Measurements from ENCODE around the gene TMEM154.

Gene TMEM154

GRCh38 chr4:152618971-152619370, 60.8 kb downstream of the TMEM154 start:
- Mint-ChIP-seq H3K9me3 (no peaks in the 10 kb centered on the region), H3K27me3 (peaks cover 2% of the 10 kb centered on the region), H3K36me3 (ENCODE audit: low read depth) (no peaks in the 10 kb centered on the region), H3K27ac (no peak overlapping the region), H3K4me1 (ENCODE audit: low read depth) (peaks cover 8% of the 10 kb centered on the region), H3K4me3 (no peak overlapping the region)
- intact Hi-C loops (cut with micrococcal nuclease), result no loop called here

DNA sequence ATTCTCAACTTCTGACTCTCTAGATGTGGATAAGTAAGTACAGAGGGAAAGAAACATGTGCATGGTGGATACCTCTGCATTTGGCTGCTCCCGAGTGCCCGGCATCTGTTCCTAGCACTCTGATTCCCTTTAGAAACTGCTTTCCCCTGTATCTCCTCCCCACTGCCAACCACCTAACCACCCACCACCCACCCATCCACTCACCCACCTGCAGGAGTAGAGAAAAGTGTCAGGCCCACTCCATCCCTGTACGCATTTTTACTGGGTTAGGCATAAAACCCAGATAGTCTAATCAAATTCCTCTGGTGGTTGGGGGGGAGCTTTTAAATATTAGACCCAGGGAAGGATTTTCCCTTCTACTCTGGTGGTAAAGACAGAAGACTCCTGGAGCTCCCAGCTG, 63.0 kb downstream of the TMEM154 start:
- Mint-ChIP-seq H3K4me1 (ENCODE audit: low read depth) (peaks cover 13% of the 10 kb centered on the region), H3K4me3 (no peak overlapping the region), H3K36me3 (ENCODE audit: low read depth) (no peaks in the 10 kb centered on the region), H3K9me3 (no peaks in the 10 kb centered on the region), H3K27me3 (peaks cover 3% of the 10 kb centered on the region), H3K27ac (no peak overlapping the region)
- intact Hi-C loops (cut with micrococcal nuclease), result no loop called here

- Mint-ChIP-seq H3K27me3 (peaks cover 10% of the 10 kb centered on the region), H3K27ac (no peak overlapping the region), H3K36me3 (ENCODE audit: low read depth) (no peaks in the 10 kb centered on the region), H3K4me1 (ENCODE audit: low read depth) (peaks cover 31% of the 10 kb centered on the region), H3K9me3 (no peaks in the 10 kb centered on the region), H3K4me3 (no peak overlapping the region)
- intact Hi-C loops (cut with micrococcal nuclease), result no loop called here
Observed at GRCh38 chr4:152613841-152614721, 65.7 kb downstream of the TMEM154 start.

- intact Hi-C loops (cut with micrococcal nuclease), result no loop called here
- Mint-ChIP-seq H3K4me3 (no peak overlapping the region), H3K27ac (no peak overlapping the region), H3K9me3 (no peaks in the 10 kb centered on the region), H3K27me3 (peaks cover 10% of the 10 kb centered on the region), H3K36me3 (ENCODE audit: low read depth) (no peaks in the 10 kb centered on the region), H3K4me1 (ENCODE audit: low read depth) (peaks cover 31% of the 10 kb centered on the region)
Observed at GRCh38 chr4:152613351-152613750, 66.4 kb downstream of the TMEM154 start.

- intact Hi-C loops (cut with micrococcal nuclease), result no loop called here
- H3K27ac Mint-ChIP-seq, result no peak overlapping the region
Observed at GRCh38 chr4:152610131-152610530, 69.7 kb downstream of the TMEM154 start.

GRCh38 chr4:152609481-152609880, 70.3 kb downstream of the TMEM154 start:
- peaks cover 28% of the 10 kb centered on the region for H3K4me1 Mint-ChIP-seq (ENCODE audit: low read depth)
- intact Hi-C loops (cut with micrococcal nuclease), result no loop called here
- no peak overlapping the region for H3K27ac Mint-ChIP-seq
- H3K36me3 Mint-ChIP-seq (ENCODE audit: low read depth), result no peaks in the 10 kb centered on the region
- H3K27me3 Mint-ChIP-seq, result peaks cover 9% of the 10 kb centered on the region
- no peaks in the 10 kb centered on the region for H3K9me3 Mint-ChIP-seq
- no peak overlapping the region for H3K4me3 Mint-ChIP-seq

More at GRCh38 chr4:152610131-152610530, 69.7 kb downstream of the TMEM154 start:
- Mint-ChIP-seq H3K4me1 (ENCODE audit: low read depth) (peaks cover 31% of the 10 kb centered on the region), H3K36me3 (ENCODE audit: low read depth) (no peaks in the 10 kb centered on the region), H3K9me3 (no peaks in the 10 kb centered on the region), H3K4me3 (no peak overlapping the region), H3K27me3 (peaks cover 9% of the 10 kb centered on the region)

- intact Hi-C loops (cut with micrococcal nuclease), result no loop called here
- Mint-ChIP-seq H3K4me1 (ENCODE audit: low read depth) (peaks cover 18% of the 10 kb centered on the region), H3K36me3 (ENCODE audit: low read depth) (no peaks in the 10 kb centered on the region)
Observed at GRCh38 chr4:152607178-152607577, 72.6 kb downstream of the TMEM154 start.

DNA sequence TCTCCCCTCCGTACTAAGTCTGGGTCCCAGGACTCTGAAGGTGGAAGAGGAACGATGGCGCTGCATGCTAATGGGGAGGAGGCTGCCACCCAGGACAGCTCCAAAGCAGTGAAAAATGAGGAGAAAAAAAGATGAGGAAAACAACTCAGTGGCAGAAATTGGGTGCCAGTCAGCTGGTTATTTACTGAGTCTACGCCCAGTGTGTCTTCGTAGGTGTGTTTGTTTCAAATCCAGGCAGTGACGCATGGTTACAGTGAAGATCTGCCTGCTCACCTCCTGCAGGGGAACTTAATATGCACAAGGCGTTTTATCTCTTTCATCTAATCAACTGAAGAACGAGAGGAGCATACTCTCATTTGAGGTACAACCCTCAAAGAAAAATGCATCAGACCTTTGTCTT, 73.0 kb downstream of the TMEM154 start:
- no peaks in the 10 kb centered on the region for H3K36me3 Mint-ChIP-seq (ENCODE audit: low read depth)

More at GRCh38 chr4:152607178-152607577, 72.6 kb downstream of the TMEM154 start:
- Mint-ChIP-seq H3K4me3 (no peak overlapping the region), H3K27me3 (peaks cover 8% of the 10 kb centered on the region), H3K27ac (no peak overlapping the region), H3K9me3 (no peaks in the 10 kb centered on the region)

DNA sequence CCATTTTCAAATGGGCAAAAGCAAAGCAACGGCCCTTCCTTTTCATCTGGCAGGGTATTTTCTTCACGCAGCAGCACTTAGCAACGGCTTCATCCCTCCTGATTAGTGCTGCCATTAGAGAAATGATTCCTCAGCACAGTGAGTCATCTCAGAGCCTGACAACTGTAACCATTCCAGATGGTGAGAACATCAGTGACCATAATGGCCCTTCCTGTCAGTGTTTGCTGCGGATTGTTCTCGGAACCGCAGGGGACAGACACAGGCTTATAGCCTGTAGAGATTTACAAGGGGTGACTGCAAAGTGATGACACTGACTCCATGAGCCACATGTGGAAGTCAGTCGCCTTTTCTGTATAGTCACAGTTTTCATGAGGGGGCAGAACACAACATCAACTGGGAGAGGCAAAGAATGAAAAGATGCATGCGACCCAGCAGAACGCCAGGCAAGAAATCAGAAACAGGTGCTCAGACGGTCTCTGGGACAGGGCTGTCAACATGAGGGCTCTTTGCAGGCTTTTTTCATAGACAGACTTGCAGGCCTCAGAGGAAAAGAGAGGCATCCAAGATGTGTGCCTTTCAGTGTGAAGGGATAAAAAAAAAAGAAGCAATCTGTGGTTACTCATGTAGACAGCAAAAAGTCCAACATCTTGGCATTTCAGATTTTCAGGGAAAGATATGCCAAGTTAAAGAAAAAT, 74.0 kb downstream of the TMEM154 start:
- Mint-ChIP-seq H3K9me3 (no peaks in the 10 kb centered on the region), H3K36me3 (ENCODE audit: low read depth) (no peaks in the 10 kb centered on the region), H3K4me1 (ENCODE audit: low read depth) (peaks cover 15% of the 10 kb centered on the region), H3K27ac (no peak overlapping the region), H3K27me3 (peaks cover 3% of the 10 kb centered on the region), H3K4me3 (no peak overlapping the region)
- intact Hi-C loops (cut with micrococcal nuclease), result no loop called here

More for the DNA sequence above, 73.0 kb downstream of the TMEM154 start:
- Mint-ChIP-seq H3K4me1 (ENCODE audit: low read depth) (peaks cover 18% of the 10 kb centered on the region), H3K4me3 (no peak overlapping the region), H3K27me3 (peaks cover 8% of the 10 kb centered on the region), H3K9me3 (no peaks in the 10 kb centered on the region), H3K27ac (no peak overlapping the region)
- intact Hi-C loops (cut with micrococcal nuclease), result no loop called here

- no peak overlapping the region for H3K4me3 Mint-ChIP-seq
- no peaks in the 10 kb centered on the region for H3K36me3 Mint-ChIP-seq (ENCODE audit: low read depth)
- peaks cover 2% of the 10 kb centered on the region for H3K27me3 Mint-ChIP-seq
- H3K4me1 Mint-ChIP-seq (ENCODE audit: low read depth), result peaks cover 8% of the 10 kb centered on the region
- no peaks in the 10 kb centered on the region for H3K9me3 Mint-ChIP-seq
- intact Hi-C loops (cut with micrococcal nuclease), result no loop called here
- no peak overlapping the region for H3K27ac Mint-ChIP-seq
Observed at GRCh38 chr4:152605031-152605430, 74.8 kb downstream of the TMEM154 start.

GRCh38 chr4:152601156-152601555, 78.6 kb downstream of the TMEM154 start:
- no peaks in the 10 kb centered on the region for H3K4me1 Mint-ChIP-seq (ENCODE audit: low read depth)

GRCh38 chr4:152599636-152600035, 80.2 kb downstream of the TMEM154 start:
- intact Hi-C loops (cut with micrococcal nuclease), result no loop called here
- no peaks in the 10 kb centered on the region for H3K4me1 Mint-ChIP-seq (ENCODE audit: low read depth)
- H3K36me3 Mint-ChIP-seq (ENCODE audit: low read depth), result no peaks in the 10 kb centered on the region
- H3K27me3 Mint-ChIP-seq, result no peaks in the 10 kb centered on the region
- no peak overlapping the region for H3K27ac Mint-ChIP-seq
- H3K9me3 Mint-ChIP-seq, result no peaks in the 10 kb centered on the region
- H3K4me3 Mint-ChIP-seq, result no peak overlapping the region

More at GRCh38 chr4:152601156-152601555, 78.6 kb downstream of the TMEM154 start:
- Mint-ChIP-seq H3K9me3 (no peaks in the 10 kb centered on the region), H3K27ac (no peak overlapping the region), H3K27me3 (no peaks in the 10 kb centered on the region), H3K4me3 (no peak overlapping the region), H3K36me3 (ENCODE audit: low read depth) (no peaks in the 10 kb centered on the region)
- intact Hi-C loops (cut with micrococcal nuclease), result no loop called here

DNA sequence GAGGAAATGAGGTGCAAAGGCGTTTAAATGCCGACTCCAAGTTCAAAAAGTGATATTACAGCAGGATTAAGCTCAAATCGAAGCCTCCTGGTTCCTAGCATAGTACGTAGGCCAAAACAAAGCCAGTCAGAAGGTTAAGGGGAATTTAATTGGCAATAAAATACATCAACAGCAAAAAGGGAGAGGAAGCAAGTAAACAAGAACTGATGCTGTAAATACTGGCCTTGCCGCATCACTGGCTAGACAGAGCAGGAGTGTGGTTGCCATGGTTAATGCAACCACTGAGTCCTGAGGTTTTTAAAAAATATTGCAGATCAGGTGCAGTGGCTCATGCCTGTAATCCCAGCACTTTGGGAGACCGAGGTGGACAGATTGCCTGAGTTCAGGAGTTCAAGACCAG, 80.7 kb downstream of the TMEM154 start:
- Mint-ChIP-seq H3K9me3 (no peaks in the 10 kb centered on the region), H3K27me3 (no peaks in the 10 kb centered on the region), H3K4me3 (no peak overlapping the region), H3K27ac (no peak overlapping the region), H3K4me1 (ENCODE audit: low read depth) (no peaks in the 10 kb centered on the region), H3K36me3 (ENCODE audit: low read depth) (no peaks in the 10 kb centered on the region)
- intact Hi-C loops (cut with micrococcal nuclease), result no loop called here

- intact Hi-C loops (cut with micrococcal nuclease), result no loop called here
- Mint-ChIP-seq H3K36me3 (ENCODE audit: low read depth) (no peaks in the 10 kb centered on the region), H3K27ac (no peak overlapping the region)
Observed at GRCh38 chr4:152598454-152598853, 81.3 kb downstream of the TMEM154 start.

More at GRCh38 chr4:152598454-152598853, 81.3 kb downstream of the TMEM154 start:
- no peaks in the 10 kb centered on the region for H3K27me3 Mint-ChIP-seq
- H3K4me3 Mint-ChIP-seq, result no peak overlapping the region
- no peaks in the 10 kb centered on the region for H3K9me3 Mint-ChIP-seq
- H3K4me1 Mint-ChIP-seq (ENCODE audit: low read depth), result no peaks in the 10 kb centered on the region
